NCI-H1417 treated with DMSO at 0.1 percent for 48 hours (cell line): ENCODE measurements around the gene SHLD1.
A peak's percentile ranks its signal among the peaks of the same experiment; 100 is the strongest.
"Not testable (repeated sequence)": the region's sequence is repeated elsewhere in the genome, so short reads cannot be mapped to it uniquely, and the experiment has no call there.

Experiments used
- DNase-seq: peaks from one replicate; lab custom pipeline; 2025; lab: John Stamatoyannopoulos, UW

Gene SHLD1, protein sequence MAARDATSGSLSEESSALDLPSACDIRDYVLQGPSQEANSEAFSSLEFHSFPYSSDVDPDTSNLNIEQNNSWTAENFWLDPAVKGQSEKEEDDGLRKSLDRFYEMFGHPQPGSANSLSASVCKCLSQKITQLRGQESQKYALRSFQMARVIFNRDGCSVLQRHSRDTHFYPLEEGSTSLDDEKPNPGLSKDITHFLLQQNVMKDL

DNA sequence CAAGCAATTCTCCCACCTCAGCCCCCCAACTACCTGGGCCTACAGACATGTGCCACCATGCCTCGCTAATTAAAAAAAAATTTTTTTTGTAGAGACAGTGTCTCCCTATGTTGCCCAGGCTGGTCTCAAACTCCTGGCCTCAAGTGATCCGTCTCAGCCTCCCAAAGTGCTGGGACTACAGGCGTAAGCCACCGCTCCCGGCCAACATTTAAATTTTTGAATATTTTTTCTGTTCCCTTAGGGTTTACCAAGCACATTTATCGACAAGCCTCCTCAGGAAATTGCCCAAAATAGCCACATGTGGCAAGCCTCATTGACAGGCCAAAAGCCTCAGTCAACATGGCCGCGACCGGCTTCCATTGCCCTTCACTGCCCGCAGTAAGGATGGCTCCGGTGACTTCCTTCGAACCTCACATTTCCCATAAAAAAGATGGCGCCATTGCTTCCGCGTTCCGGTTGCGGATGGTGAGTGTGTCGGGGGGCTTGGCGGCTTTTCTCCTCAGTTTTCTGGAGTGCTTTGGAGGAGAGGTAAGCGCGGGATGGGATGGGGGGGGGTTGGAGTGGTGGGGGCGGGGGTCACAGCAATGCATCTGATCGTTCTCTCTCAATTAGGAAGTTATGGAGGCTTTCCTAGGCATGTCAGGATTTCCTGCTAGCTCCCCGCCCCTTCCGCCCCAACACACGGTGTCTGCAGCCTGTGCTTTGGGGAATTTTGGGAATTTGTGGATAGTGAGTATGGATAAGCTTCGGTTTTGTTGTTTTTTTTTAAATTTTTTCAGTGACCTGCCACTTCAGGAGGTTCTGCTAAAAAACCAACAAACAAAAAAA lies at the start of gene SHLD1:
Gene SHLD1 (plus strand): TSS at position 450 of the 828 bp plus-strand sequence. CDS start 22,465 bp downstream, outside the sequence.
- peak; percentile 88 for DNase-seq

GRCh38 chr20:5702339-5702738 lies 47.9 kb upstream of the SHLD1 start:
- DNase-seq: not testable (repeated sequence)

GRCh38 chr20:5703681-5704101 lies 46.5 kb upstream of the SHLD1 start:
- DNase-seq: no peak

- DNase-seq: no peak
Measured at GRCh38 chr20:5705827-5706226, 44.4 kb upstream of the SHLD1 start.

DNA sequence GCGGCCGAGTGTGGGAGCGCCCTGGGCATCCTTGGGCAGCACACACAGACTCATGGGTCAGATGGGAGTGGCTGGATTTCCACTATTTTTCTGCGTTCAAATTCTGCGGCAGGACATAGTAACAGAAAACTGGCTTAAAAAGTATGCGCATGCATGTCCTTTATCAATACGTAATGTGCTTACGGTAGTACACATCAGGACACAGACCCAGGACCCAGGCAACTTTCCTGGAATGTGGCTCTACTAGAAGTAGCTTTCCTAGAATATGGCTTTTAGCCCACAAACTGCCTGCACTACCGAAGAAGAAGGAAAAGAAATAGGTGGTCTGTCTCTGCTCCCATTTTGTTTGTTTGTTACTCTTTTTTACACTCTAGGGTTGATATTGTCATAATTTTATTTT lies 43.4 kb upstream of the SHLD1 start:
- no peak for DNase-seq

DNA sequence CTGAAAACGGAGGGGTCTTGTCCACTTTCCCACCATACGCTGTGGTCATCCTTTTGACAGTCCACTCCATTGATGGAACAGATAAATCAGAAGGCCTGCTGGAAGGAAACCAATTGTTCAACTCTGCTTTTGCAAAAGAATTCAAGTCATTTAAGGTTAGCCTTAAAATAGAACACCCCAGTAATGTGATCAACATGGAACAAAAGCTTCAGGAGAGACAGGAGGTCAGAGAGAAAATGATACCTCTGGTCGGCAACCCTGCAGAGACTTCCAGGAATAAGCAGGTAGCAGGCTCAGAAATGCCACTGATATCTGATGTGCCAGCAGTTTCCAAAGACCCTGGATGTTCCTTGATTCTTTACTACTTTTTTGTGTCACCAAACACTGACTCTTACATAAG lies 39.6 kb upstream of the SHLD1 start:
- no peak for DNase-seq

DNA sequence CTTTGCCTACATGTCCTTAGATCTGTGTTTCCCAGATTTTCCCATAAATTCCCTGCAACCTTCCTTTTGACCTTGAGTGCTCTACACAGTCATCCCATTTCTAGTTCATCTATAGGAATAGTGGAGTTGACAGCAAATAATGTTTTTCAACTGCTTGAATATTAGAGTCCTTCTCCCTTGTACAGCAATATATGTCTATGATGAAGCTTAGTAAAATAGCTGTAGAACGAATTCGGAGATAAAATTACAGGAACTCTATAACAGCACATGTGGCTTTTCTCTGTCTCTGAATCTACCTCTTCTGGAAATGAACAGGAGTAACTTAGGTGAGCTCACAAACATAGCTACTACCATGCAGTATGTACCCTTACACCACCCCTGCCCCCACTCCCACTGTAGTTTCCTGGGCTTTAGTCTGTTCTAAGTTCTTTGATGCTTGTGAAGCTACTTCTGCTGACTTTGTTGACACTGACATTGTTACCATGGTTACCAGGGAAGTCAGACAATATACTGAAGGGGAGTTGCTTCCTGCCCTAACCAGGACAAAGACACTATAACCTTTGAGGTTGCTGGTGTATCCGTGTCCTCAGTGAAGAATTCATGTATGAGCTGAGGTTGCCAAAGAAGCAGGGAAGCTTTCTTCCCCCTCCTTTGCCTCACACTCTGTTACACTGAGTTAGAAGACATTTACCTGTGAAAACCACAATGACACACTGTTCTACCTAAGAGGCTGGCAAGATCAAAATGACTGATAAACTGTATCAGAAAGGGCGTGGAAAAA lies 35.8 kb upstream of the SHLD1 start:
- no peak for DNase-seq

- DNase-seq: no peak
Measured at GRCh38 chr20:5715071-5715841, 34.9 kb upstream of the SHLD1 start.

- no peak for DNase-seq
Measured at GRCh38 chr20:5716953-5717352, 33.2 kb upstream of the SHLD1 start.

- DNase-seq: no peak
Measured at GRCh38 chr20:5718896-5719595, 31.2 kb upstream of the SHLD1 start.

DNA sequence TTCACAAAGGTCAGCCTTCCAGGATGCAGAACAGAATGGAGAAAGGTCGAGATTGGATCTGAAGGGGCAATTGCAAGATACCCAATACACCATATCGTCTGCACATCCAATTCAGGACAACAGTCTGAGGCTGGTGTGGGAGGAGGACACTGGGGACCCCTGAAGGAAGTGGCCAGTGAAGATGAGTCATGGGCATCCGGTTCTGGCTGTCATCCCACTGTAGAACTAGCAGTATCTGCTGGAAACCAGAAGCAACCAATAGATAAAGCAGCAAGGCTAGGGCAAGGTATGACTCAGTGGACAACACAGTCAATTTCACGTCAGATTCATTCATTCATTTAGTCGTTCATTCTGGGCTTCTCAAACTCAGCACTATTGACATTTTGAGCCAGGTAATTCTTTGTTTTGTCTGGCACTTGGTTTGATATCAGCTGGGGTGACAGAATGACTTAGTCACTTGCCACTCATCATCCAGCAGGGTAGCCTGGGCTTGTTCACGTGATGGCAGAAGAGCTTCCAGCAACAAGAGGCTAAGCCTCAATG lies 30.3 kb upstream of the SHLD1 start:
- DNase-seq: no peak

- no peak for DNase-seq
Measured at GRCh38 chr20:5720696-5721095, 29.5 kb upstream of the SHLD1 start.

DNA sequence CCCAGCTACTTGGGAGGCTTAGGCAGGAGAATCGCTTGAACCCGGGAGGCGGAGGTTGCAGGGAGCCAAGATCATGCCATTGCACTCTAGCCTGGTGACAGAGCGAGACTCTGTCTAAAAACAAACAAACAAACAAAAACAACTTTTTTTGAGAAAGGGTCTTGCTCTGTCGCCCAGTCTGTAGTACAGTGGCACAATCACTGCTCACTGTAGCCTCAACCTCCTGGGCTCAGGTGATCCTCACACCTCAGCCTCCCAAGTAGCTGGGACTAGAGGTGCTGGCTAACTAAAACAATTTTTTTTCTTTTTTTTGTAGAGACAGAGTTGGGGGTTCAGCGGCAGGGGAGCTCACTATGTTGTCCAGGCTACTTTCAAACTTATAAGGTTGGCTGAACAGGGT lies 28.8 kb upstream of the SHLD1 start:
- DNase-seq: not testable (repeated sequence)

- DNase-seq: no peak
Measured at GRCh38 chr20:5722927-5723326, 27.3 kb upstream of the SHLD1 start.

DNA sequence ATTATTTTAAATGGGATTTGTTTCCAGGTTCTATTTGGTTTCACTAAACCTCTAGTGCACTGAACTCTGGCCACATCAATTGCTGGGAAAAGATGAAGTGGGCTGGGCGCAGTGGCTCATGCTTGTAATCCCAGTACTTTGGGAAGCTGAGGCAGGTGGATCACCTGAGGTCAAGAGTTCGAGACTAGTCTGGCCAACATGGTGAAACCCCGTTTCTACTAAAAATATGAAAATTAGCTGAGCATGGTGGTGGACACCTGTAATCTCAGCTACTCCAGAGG lies 25.1 kb upstream of the SHLD1 start:
- DNase-seq: not testable (repeated sequence)

GRCh38 chr20:5727018-5727515 lies 23.1 kb upstream of the SHLD1 start:
- DNase-seq: no peak

DNA sequence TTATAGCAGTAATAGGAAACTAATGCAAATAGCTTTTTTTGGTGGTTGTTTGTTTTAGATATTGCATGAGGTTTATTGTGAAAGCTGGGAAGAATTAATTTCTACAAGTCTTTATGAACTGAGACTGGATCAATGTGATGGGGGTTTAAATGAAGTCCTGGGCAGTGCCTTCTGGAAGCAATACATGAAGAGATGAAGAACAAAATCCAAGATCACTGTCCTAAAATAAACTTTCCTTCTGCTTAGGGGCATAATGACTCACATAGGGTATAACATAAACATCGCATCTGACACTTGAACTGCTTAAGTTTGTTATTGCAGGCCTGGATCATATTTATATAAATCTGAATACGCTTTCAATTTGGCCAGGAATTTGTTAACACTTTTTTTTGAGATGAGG lies 20.9 kb upstream of the SHLD1 start:
- no peak for DNase-seq

GRCh38 chr20:5730131-5730530 lies 20.1 kb upstream of the SHLD1 start:
- no peak for DNase-seq

DNA sequence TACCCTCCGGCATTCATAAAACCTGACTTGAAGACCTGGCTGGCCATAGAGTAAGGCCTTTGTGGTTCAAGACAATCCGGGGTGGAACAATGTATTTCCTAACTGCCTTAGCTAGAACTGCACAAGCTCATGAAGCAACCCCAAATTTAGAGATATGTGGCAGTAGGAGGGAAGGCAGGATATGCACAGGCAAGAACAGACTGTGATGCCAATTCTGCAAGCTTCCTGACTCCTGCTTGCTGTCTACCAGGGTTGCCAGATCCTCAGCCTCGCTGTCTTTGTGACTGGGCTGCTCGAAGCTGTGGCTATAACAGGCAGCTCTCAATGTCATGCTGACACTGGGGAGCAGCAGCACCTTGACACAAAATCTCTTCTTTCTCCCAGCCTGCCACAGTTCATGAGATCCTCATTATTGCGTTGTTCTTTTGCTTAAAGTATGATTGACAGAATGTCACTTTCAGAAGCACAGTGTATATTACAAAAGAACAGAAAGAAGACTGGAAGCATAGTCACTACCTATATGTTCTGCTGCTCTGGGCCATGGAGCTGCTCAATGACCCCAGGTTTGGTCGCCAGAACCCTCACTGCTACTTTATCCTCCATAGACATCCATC lies 18.3 kb upstream of the SHLD1 start:
- DNase-seq: no peak

DNA sequence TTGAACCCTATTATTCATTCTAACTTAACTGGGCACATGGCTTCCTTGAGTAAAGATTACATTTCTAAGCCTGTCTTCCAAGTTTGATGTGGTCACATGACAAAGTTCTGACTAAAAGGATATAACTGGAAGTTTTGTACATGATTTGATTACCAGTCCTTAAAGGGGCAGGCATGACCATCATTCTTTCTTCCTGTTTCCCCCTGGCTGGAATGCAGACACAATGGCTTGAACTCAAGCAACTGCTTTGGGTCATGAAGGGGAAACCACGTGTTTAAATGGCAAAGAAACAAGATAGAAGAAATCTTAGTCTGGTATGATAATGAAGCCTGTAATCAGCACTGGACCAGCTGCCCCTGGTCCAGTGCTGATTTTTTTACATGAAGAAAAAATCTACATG lies 15.6 kb upstream of the SHLD1 start:
- no peak for DNase-seq
